Stimulated activated CD8-positive, alpha-beta memory T cell treated with anti-CD3 and anti-CD28 coated beads, Interleukin-7, amount 100 ng/mL, for 1 hour (primary cell): ENCODE results near the gene MMD.
"Not testable (repeated sequence)": the region's sequence is repeated elsewhere in the genome, so short reads cannot be mapped to it uniquely, and the experiment has no call there.

Experiments used
- DNase-seq, 2 donors: peaks; one replicate each; pipeline ENCODE4 v3.0.0-alpha.2; 2020; ENCODE audit warnings: low read depth in 2 of 2

The MMD gene

DNA sequence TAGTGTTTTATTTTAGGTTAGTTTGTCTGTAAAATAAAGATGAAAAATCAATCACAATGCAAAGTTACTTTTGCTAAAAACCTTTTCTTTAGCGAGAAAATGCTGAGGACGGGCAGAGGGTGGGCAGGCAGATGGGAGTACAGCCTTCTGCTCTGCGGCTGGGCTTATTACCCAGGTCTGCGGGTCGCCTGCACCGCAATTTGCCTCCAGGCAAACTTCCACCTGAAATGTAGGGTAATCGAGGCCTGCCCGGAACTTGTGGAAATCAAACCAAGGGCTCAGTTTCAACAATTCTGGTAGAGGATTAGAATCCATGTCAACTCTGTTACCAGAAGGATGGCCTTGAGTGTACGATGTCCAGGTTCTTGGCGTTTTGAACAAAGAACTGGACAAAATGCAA lies 22.3 kb upstream of the MMD start:
- DNase-seq, result no peak

DNA sequence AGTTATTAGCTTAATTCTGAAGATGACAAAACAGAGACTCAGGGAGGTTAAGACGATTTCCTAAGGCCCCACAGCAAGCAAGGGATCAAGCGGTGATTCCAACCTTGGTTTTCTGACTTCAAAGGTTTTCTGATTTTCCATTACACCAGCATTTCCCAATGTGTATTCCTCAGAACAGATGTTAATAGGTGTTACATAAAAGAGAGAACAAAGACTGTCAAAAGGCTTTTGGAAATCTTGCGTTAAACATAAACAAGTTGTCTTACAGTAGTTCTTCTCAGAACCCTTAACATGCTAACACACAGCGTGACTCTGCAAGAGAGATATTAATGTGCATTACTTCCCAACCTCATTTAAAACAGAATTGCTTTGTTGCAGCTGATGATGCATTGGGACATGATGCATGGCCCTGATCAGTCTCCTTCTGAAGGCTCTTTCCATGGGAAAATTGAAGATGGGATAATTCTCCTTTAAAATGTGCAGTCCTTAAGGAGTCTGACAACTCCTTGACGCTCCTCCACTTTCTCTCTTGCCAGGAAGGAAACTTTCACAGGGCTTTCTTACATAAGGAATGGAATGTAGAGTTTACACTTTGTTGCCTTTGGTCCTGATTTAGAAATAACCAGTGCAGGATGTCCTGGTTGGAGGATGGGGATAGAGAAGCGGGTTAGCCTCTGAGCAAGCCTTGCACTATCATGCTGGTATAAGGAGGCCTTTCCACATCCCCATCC lies 21.5 kb upstream of the MMD start:
- no peak for DNase-seq

DNA sequence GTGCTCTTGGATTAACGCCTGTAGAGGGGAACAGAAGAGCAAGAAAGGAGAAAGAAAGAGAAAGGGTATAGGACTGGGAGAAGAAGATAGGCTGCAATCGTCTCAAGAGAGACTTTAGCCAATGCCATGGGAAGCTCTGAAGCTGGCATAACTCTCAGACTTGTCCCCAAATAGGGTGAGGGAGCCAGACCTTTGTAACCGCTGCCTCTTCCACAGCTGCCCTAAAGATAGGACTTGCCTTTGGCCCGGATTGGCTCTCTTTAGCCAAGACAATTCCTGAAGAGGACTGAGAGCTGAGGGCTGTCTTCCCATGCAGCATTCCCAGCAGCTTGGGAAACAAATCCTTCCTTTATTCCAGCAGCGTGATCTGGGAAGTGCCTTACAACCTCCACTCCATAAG lies 20.8 kb upstream of the MMD start:
- no peak for DNase-seq

DNA sequence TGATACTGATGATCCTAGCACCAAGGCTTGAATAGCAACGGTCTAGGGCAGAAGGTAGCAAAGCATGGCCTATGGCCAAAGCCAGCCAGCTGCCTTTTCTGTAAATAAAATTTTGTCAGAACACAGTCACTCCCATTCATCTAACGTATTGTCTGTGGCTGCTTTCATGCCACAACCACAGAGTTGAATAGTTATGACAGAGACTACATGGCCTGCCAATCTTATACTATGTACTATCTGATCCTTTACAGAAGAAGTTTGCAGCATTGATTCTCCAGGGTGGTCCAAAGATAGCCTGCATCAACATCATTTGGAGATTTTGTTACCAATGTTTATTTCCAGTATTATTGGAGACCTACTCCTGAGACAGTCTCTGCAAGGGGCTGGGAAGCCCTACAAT lies 19.9 kb upstream of the MMD start:
- no peak for DNase-seq

DNA sequence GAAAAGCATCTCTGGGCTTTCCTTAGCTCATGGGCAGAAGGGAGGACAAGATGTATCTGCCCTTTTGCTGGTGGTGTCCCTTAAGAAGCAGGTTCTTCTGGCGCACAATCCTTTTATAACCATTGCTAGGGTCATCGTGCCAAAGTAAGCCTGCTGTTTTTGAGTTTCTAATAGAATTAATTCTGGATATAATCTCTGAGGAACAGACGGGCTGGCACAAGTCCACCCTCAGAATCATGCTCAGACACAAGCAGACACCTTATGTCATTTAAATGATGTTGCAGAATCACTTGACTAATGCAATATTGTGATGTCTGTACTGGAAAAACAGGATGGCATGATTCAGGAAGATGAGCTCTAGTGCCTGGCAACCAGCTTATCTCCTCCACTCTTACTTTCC lies 18.8 kb upstream of the MMD start:
- DNase-seq, result no peak

DNA sequence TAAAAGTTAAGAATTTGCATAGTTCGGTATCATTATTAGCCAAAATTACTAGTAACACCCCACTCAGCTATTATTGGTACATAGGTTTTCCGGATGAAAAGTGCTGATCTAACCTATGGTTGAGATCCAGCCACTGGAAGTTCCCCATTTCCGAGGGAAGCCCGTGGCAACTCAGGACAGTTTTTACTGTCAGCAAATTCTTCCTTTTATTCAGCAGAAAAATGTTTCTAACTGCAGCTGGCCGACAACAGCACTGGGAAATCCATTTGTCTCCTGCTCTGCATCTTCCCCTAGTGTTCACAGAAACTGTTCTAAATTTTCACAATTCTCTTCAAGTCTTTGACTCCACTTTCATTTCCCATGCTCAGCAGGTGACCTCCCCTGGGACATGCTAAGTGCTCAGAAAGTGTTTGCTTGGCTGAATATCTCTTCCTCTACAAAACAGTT lies 15.5 kb upstream of the MMD start:
- no peak for DNase-seq

DNA sequence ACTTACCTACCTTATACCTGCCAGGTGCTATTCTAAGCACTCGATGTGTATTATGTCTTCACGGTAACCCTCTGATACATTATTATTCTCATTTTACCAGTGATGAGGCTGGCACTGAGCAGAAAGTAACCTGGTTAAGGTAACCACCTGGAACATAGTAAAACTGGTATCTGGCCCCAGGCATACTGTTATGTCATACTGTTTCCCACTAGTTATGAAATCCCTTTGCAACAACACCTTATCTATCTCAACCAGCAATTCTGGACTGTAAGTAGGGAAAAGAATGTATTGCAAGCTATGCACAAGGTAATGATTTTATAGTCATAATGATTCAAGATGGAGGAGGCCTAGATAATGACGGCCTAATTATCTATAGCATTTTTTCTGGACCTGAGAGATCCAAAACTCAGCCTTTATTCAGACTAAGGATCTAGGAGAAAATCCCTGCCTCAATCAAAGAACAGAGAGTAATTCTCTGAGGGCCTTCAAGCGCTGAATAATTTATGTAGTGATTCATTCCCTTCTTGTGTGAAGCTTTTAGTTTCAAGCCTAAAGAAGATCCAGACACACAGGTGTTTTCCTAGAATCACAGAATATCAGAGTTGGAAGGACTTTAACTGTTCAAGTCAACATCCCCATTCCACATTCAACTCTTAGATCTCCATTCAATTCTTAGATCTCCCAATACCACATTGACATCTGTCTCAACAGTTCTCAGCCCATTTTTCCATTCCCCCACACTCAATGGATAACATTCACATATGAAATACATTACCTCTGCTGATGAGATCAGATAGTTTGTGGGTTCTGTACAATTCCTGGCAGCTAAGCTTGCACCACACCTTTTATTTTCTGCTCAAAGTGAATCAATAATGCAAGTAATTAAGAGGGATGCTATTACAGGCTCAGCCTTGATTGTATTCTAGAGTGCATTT lies 14.9 kb upstream of the MMD start:
- DNase-seq, result no peak

DNA sequence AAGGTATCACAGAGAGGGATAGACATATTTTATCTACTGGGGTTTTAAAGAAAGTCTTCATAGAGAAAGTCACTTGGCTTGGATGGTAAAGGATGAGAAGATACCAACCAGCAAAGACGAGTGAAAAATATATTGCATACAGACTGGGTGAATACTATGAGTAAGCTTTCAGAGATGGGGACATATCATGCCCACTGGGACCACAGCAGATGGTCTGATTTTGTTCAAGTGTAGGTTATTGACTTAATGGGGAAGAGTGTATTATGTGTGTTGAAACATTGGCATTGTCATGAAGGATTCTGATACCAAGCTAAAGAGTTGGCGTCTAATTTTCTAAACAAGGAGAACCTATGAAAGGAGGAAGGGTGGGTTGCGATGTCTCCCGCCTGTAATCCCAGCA lies 13.8 kb upstream of the MMD start:
- DNase-seq, result no peak

DNA sequence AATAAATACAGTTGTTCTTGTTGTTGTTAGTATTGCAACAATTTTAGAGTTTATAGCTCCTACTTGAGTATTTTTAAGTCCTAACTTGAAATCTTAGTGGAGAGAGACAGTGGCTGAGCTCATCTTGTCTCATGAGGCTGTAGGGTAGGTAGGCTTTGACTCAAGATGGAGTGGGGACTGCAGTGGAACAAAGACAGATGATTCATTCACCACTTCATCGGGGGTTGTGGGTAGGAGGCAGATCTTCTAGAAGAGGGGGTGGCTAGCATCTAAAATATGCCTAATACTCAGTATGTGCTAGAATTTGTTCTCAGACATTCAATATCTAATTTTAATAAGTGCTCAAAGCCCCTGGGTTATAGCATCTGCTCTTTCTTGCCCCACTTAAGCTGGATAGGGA lies 13.1 kb upstream of the MMD start:
- DNase-seq, result no peak

DNA sequence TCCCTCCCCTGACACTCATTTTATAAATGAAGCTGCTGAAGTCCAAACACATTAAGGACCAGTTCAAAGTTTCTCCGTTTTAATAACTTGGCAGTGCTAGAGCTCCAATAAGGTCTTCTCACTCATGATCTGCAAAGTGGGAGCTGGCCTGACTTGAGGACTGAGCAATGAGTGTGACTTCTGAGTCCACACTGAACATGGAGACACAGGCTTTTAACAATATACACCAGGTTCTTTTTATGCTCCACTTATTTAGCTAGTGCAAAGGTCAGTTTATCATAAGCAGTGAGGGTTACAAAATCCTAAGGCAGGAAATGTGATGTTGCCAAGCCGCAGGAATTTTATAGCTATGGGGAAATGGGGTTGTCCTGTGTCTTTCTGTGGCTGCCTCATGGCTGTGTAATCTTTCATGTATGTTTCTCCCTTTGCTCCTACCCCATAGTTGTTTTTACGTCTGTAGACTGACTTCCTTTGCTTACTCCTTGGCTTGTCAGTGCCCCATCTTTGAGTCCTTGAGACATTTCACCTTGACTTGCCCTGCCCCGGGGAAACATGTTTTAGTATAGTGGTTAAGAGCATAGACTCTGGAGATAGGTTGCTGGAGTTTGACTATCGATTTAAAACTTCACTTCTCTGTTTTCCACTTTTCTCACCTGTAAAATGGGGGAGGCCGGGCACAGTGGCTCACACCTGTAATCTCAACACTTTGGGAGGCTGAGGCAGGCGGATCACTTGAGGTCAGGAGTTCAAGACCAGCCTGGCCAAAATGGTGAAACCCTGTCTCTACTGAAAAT lies 12.2 kb upstream of the MMD start:
- DNase-seq, result no peak

DNA sequence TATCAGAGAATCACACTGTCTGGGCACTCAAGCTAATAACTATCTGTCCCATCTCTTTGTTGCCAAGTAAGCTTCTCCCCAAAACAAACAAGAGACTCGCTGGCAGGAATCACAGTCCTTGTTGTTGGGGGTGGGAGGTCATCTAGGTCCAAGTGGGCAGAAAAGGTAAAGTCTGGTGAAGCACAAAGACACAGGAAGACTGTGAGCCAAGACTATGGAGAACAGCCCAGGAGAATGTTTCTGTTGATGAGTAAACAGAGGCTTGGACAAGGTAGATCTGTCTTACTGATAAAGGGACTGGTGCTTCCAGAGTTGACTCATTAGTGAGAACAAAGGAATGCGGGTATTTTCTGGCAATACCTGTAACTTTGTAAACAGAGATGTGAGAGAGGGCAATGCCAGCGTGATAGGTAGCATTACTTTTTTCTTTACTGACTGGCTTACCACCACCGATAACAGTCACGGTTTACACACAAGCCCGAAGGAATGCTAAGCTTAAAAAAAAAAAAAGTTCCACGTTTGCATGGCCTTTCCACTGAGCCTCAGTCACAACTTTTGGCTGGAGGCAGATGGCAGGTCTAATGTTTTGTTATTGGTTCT lies 11.5 kb upstream of the MMD start:
- no peak for DNase-seq

DNA sequence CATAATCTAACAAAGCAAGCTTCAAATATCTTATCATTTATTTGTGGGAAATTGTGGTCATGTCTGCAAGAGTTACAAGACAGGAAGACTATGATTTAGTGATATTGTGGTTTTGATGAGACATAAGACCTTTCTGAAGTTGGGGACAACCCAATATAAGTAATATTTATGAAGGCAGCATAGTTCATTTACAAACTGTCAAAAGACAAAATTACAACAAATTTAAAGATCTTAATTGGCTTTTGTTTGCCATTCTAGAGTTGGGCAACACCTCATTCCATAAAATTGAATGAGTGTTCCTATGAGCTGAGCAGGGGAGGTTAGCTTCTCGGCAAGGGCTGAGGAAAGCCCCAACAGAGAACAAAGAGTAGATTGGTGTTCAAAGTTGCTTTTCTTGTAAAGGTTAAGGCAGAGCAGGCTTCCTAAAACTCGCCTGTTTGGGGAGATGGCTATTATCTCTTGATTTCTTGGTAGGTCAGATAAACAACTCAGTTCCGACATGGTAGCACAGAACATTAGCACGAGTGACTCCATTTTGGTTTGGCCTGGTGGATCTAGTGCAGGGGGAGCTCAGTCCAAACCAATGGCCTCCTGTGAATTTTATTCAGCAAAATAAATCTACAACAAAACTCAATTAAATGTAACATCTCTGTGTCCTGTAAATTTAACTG lies 10.9 kb upstream of the MMD start:
- no peak for DNase-seq

DNA sequence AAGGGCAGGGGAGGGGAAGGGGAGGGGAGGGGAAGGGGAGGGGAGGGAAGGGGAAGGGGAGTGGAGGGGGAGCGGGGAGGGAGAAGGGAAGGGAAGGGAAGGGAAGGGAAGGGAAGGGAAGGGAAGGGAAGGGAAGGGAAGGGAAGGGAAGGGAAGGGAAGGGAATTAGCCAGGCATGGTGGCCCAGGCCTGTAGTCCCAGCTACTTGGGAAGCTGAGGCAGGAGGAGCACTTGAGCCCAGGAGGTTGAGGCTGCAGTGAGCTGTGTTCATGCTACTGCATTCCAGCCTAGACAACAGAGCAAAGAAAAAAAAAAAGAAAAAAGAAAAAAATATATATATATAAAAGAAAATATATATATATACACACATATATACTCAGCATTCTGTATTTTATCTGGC lies 10.3 kb upstream of the MMD start:
- DNase-seq, result not testable (repeated sequence)

DNA sequence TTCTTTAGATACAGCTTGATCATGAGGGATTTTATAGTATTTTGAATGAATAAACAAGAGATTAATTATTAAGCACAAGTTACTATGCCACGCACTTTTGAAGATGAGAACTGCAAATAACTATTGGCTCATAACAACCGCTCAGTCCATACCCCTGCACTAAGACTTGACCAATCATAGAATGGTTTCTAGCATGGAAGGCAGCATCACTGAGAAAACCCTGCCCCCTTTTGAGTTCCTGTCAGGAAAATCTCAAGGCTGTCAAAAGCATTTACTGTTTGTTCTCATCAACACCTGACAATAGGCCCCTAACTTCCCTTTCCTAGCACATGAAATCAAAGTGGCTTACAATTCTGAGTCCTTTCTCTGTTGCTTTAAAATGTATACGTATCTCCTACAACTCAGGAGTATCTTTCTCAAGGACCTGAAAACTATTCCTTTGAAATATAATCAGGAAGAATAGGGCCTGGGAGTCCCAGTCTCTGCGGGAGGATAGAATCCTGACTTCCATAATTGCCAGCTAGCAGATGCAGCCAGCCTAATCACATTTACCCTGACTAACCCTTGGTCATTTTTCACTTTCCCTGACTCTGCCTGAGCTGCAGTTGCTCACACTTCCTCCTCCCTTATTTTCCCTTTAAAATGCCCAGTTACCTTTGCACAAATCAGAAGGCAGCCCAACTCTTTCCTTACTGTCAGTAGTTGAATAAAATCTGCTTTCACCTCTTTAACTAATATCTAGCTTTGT lies 9.1 kb upstream of the MMD start:
- no peak for DNase-seq

DNA sequence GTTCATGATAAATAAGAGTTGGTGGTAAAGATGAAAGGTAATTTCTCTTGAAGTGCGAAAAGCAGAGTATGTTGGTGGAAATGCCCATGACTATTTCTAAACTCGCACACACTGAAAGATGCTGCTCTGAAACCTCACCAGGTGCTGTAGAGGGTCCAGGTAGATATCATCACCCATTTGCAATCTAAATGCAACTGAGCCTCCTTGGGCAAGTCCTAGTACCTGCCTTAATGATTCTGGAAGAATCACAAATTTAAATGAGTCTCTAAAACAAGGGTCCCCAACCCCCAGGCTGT lies 5.9 kb upstream of the MMD start:
- DNase-seq, result no peak

DNA sequence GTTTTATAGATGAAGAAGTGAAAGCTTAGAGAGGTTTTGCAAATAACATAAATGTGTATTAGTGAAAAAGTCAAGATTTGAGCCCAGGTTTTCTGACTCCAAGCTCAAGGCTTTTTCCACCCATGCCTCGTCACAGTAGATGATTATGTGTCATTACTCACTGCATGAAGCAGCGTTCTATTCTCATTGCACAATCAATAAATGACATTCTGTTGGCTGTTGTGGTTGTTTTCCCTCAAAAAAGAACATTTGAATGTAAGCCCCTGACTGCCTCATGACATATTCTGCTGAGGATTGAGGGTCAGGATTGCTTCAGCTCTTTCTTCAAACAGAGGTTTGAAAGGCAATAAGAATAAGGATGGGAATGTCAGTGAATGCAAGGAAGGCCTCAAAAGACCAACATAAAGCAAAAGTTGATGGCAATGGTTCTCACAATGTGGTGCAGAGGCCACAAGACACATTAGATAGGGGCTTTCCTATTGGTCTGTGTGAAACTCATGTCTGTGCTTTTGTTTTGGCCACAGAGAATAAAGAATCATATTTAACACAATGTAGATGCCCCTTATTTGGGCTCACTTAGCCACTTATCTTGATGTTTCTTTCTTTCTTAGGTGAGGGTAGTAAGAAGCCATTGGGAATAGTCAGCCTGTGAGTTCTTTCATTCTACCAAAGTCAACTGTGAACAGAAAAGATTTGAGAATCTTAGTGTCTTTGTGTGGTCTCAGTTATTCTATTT lies 5.4 kb upstream of the MMD start:
- no peak for DNase-seq

DNA sequence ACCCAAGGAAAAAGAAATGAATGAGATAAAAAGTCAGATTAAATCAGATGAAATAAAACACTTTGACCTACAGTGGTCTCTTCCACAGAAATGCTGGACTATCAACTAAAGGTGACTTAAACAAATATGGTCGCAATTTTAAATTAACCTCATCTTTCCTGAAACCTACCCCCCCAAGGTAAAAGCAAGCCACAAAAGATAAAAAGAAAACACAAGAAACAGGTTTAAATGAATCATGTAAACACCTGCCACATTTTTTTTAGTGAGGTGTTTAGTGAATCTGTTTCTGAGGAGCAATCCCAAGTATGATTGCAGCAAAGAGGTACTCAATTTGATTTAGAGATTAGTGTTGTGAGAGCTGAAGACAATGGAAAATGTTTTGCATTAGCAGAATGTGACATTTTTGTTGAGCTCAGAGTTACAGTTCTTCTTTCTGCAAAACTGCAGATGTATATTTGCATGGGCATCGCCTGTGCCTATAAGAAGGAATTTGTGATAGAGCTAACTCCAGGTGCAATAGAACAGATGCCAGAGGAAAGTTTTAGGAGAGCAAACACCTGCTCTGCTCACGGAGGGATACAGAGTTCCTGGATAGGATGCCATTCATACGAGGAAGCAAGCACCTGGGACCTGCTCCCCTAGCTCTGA lies 3.4 kb upstream of the MMD start:
- no peak for DNase-seq

DNA sequence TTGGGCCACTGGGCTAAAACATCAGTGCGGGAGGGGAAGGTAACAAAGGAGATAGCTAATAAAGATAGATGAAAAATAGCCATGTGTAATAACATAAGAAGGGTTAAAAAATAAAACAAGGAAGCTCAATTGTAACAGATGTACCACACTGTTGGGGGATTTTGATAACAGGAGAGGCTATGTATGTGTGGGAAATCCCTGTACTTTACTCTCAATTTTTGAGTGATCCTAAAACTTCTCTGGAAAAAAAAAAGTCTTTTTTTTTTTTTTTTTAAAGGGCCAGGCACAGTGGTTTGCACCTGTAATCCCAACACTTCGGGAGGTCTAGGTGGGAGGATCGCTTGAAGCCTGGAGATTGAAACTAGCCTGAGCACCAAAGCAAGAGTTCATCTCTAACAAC lies 1.9 kb upstream of the MMD start:
- DNase-seq, result no peak

DNA sequence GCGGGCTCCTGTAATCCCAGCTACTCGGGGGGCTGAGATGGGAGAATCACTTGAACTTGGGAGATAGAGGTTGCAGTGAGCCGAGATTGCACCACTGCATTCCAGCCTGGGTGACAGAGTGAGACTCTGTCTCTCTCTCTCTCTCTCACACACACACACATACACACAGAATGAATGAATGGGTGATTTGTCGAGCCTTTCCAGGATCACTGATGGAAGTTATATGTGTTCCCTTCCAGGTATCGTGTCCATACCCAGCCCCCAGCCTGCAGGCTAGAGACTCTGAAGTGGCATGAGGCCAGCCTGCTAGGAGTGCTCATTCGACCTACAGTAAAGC lies 1.2 kb upstream of the MMD start:
- DNase-seq, result not testable (repeated sequence)

DNA sequence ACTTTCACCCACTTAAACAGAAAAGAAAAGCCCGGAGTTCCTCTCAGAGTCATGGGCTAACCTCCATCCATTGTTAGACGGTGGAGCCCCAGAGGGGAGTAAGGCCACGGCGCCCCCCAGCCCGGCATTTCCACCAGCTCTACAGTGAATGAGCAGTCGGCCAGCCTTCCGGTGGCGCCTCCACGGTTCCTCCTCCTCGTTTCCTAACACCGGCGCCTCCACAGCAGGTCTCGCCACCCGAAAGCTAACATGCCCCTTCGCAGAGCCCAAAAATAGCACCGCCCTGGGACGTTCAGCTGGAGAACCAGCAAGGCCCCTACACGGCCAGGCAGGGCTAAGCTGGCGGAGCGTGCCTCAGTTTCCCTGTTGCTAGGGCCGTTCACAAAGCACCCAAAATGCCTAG lies 858 bp downstream of the MMD start:
- peak in 1 of 2 donors; percentile 13 for DNase-seq
